ENCODE measurements around the gene LRRC2. TPM values are rescaled to one million over a fixed set of nuclear protein-coding genes. Genes with fewer than 3 reads are reported as not detected.
"Not testable (repeated sequence)": the region's sequence is repeated elsewhere in the genome, so short reads cannot be mapped to it uniquely, and the experiment has no call there.

The LRRC2 gene
- total RNA-seq, 1 donor from 2014 or later, result 114 TPM

DNA sequence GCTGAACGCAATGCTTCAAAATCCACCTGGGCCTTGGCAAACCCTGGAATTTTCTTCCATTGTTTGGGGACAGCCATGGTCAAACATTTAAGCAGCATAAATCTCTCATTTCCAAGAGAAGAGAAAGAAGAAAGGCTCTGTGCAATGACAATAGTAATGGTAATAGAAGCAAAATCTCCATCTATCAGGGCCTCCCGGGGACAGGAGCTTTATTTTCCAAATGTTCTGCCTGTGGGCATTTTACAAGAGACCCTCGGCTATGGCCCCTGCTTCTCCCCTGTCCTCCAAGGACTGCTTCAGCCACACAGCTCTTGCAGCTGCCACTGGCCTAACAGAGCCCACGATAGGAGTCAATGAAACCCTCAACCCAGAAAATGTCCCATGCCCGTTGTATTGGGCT, 33.5 kb upstream of the LRRC2 start:
- H3K4me3 ChIP-seq, result no peak overlapping the region
- no peaks in the 10 kb centered on the region for H3K9me3 ChIP-seq (replicated peaks)
- H3K27me3 ChIP-seq (ENCODE audit: low read depth), result no peaks in the 10 kb centered on the region
- no peak for DNase-seq
- intact Hi-C loops (cut with micrococcal nuclease), result no loop called here
- TF ChIP-seq, protein P1, sequence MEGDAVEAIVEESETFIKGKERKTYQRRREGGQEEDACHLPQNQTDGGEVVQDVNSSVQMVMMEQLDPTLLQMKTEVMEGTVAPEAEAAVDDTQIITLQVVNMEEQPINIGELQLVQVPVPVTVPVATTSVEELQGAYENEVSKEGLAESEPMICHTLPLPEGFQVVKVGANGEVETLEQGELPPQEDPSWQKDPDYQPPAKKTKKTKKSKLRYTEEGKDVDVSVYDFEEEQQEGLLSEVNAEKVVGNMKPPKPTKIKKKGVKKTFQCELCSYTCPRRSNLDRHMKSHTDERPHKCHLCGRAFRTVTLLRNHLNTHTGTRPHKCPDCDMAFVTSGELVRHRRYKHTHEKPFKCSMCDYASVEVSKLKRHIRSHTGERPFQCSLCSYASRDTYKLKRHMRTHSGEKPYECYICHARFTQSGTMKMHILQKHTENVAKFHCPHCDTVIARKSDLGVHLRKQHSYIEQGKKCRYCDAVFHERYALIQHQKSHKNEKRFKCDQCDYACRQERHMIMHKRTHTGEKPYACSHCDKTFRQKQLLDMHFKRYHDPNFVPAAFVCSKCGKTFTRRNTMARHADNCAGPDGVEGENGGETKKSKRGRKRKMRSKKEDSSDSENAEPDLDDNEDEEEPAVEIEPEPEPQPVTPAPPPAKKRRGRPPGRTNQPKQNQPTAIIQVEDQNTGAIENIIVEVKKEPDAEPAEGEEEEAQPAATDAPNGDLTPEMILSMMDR (IDR thresholded peaks at IDR 0.05; ENCODE audit: borderline replicate concordance), result no peak
- no peaks in the 10 kb centered on the region for H3K4me1 ChIP-seq
- H3K36me3 ChIP-seq, result no peaks in the 10 kb centered on the region
- no peak overlapping the region for H3K27ac ChIP-seq (replicated peaks)

- no peaks in the 10 kb centered on the region for H3K36me3 ChIP-seq
- no peaks in the 10 kb centered on the region for H3K4me1 ChIP-seq
Measured at GRCh38 chr3:46595819-46596314, 29.8 kb upstream of the LRRC2 start.

GRCh38 chr3:46594723-46595122, 28.6 kb upstream of the LRRC2 start:
- DNase-seq, result no peak
- intact Hi-C loops (cut with micrococcal nuclease), result no loop called here

More at GRCh38 chr3:46595819-46596314, 29.8 kb upstream of the LRRC2 start:
- TF ChIP-seq, protein P1 (IDR thresholded peaks at IDR 0.05; ENCODE audit: borderline replicate concordance), result no peak
- no peak overlapping the region for H3K4me3 ChIP-seq
- peaks cover 7% of the 10 kb centered on the region for H3K9me3 ChIP-seq (replicated peaks)
- no peak for DNase-seq
- intact Hi-C loops (cut with micrococcal nuclease), result no loop called here
- no peak overlapping the region for H3K27ac ChIP-seq (replicated peaks)
- no peaks in the 10 kb centered on the region for H3K27me3 ChIP-seq (ENCODE audit: low read depth)

DNA sequence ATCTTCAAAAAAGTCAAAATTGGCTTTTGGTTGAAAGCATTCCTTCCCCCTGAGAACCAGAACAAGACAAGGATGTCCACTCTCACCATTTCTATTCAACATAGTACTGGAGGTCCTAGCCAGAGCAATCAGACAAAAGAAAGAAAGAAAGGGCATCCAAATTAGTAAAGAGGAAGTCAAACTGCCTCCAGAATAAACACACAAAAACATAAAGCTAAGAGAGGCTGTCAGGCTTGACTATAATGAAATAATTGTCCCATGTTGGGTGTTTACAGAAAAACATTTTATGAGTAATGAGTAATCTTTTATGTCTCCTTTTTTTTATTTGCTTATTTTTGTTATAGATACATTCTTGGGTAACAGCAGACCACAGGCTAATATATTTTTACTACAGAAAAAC, 27.9 kb upstream of the LRRC2 start:
- H3K4me3 ChIP-seq, result no peak overlapping the region
- TF ChIP-seq, protein P1 (IDR thresholded peaks at IDR 0.05; ENCODE audit: borderline replicate concordance), result no peak
- H3K27me3 ChIP-seq (ENCODE audit: low read depth), result no peaks in the 10 kb centered on the region
- no peaks in the 10 kb centered on the region for H3K36me3 ChIP-seq
- DNase-seq, result no peak
- H3K27ac ChIP-seq (replicated peaks), result no peak overlapping the region
- H3K4me1 ChIP-seq, result no peaks in the 10 kb centered on the region
- peaks cover 7% of the 10 kb centered on the region for H3K9me3 ChIP-seq (replicated peaks)
- intact Hi-C loops (cut with micrococcal nuclease), result no loop called here

More at GRCh38 chr3:46594723-46595122, 28.6 kb upstream of the LRRC2 start:
- Histone ChIP-seq H3K36me3 (no peaks in the 10 kb centered on the region), H3K4me1 (no peaks in the 10 kb centered on the region), H3K9me3 (replicated peaks) (peaks cover 7% of the 10 kb centered on the region), H3K27ac (replicated peaks) (no peak overlapping the region), H3K4me3 (no peak overlapping the region), H3K27me3 (ENCODE audit: low read depth) (no peaks in the 10 kb centered on the region)
- TF ChIP-seq, protein P1 (IDR thresholded peaks at IDR 0.05; ENCODE audit: borderline replicate concordance), result no peak

- intact Hi-C loops (cut with micrococcal nuclease), result no loop called here
- H3K27me3 ChIP-seq (ENCODE audit: low read depth), result no peaks in the 10 kb centered on the region
- no peaks in the 10 kb centered on the region for H3K36me3 ChIP-seq
- TF ChIP-seq, protein P1 (IDR thresholded peaks at IDR 0.05; ENCODE audit: borderline replicate concordance), result no peak
- H3K4me1 ChIP-seq, result no peaks in the 10 kb centered on the region
- no peak overlapping the region for H3K4me3 ChIP-seq
- DNase-seq, result no peak
- H3K27ac ChIP-seq (replicated peaks), result no peak overlapping the region
- peaks cover 7% of the 10 kb centered on the region for H3K9me3 ChIP-seq (replicated peaks)
Measured at GRCh38 chr3:46593274-46593862, 27.3 kb upstream of the LRRC2 start.

DNA sequence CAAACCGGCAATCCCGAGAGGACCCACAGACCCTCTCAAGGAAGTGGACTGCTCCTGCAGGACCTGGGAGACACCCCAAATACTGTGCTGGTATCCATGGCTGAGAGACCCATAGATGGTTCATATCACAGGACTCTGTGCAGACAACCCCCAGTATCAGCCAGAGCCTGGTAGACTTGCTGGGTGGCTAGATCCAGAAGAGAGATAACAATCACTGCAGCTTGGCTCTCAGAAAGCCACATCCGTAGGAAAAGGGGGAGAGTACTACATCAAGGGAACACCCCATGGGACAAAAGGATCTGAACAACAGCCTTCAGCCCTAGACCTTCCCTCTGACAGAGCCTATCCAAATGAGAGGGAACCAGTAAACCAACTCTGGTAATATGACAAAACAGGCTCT, 21.2 kb upstream of the LRRC2 start:
- H3K36me3 ChIP-seq; H3K27me3 ChIP-seq (ENCODE audit: low read depth); H3K9me3 ChIP-seq (replicated peaks); DNase-seq; H3K4me1 ChIP-seq; intact Hi-C loops (cut with micrococcal nuclease); H3K27ac ChIP-seq (replicated peaks); H3K4me3 ChIP-seq: not testable (repeated sequence)

Data from left ventricle myocardium inferior (tissue), 1 donor.